GM10266 (cell line): ENCODE results near the gene MEIS1.
"Not testable (repeated sequence)": the region's sequence is repeated elsewhere in the genome, so short reads cannot be mapped to it uniquely, and the experiment has no call there.

Experiments used
- DNase-seq: peaks from one replicate; pipeline ENCODE4 v3.0.0; 2012; ENCODE audit errors: extremely low spot score
- TF ChIP-seq, protein P1 (sequence below): IDR thresholded peaks from 2 replicates; pipeline ENCODE4 v1.5.1; 2012; ENCODE audit warnings: mild to moderate bottlenecking, low read depth; ENCODE audit not compliant: control insufficient read depth, insufficient read depth; ENCODE audit errors: missing control alignments

MEIS1 gene

DNA sequence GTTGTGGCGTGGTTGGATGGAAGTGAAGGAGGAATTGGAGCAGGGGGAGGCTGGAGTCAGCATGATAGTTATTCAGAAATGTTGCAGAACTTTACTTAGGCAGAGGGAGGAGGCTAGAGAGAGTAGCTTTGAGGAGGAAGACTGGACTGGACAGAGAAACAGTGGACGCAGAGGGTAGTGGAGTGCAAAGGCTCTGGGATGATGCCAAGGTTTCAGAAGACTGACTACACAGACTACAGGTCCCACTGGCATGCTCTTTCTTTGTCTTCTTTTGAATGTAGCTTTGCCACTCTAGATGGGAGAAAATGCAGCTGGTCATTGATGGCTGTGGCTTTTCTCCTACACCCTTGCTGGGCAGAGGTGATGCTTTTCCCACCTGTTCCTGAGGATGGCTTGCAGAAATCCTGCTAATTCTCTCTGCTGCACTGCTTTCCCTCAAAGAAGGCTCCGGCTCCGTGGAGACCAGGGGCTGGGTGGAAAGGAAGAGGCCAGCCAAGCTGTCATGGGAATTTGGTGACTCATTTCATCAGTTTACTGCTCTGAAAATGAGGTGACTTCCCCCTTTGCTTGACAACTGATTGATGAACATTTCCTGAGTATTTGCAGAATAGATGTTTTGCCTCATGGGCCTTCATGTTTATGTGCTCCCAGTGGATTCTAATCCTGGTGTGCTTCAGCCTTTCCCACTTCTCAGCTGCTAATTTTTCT lies 42.4 kb downstream of the MEIS1 start:
- TF ChIP-seq, protein P1, sequence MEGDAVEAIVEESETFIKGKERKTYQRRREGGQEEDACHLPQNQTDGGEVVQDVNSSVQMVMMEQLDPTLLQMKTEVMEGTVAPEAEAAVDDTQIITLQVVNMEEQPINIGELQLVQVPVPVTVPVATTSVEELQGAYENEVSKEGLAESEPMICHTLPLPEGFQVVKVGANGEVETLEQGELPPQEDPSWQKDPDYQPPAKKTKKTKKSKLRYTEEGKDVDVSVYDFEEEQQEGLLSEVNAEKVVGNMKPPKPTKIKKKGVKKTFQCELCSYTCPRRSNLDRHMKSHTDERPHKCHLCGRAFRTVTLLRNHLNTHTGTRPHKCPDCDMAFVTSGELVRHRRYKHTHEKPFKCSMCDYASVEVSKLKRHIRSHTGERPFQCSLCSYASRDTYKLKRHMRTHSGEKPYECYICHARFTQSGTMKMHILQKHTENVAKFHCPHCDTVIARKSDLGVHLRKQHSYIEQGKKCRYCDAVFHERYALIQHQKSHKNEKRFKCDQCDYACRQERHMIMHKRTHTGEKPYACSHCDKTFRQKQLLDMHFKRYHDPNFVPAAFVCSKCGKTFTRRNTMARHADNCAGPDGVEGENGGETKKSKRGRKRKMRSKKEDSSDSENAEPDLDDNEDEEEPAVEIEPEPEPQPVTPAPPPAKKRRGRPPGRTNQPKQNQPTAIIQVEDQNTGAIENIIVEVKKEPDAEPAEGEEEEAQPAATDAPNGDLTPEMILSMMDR, result no peak

DNA sequence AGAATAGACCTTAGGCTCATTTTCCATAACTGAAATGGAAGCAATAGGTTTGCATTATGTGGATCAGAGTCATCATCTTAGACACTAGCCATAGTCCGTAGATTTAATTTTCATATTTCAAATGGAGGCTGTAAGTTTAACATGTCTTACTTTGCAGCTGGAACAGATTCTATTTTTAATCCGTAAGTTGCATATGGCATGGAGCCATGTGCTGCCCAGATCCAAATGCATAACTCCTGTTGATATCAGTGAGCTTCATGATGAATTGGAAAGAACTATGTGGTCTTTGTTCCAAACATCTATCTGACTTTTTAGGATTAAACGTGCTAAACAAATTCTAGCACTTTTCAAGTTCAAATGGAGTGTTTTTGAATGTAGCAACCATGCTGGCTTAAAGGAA lies 43.4 kb downstream of the MEIS1 start:
- TF ChIP-seq, protein P1, result no peak
- no peak for DNase-seq

More for the DNA sequence above, 42.4 kb downstream of the MEIS1 start:
- DNase-seq, result no peak

DNA sequence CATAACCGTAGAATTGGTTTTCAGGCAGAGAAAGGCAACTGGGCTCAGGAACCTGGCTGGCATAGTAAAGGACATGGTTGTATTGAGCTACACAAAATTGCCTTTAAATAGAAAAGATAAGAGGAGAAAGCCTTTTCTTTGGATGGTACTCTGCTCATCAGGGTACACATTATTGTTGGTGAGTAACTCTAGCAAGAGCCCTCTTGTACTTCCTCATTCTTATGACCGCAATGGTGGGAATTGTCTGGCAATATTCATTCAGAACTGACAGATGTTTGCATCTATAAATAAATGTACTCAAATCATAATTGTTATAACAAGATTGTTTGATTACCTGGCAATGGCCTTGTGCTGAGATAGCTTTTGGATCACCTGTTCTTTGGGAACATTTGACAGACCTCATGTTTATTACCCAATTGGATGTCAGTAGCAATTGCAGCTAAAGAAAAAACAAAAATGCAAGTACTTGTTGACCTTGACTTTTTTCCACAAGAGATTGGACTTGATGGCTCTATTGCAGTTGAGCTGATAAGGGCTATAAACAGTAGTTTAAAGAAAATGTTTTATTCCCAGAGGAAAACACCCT lies 43.9 kb downstream of the MEIS1 start:
- DNase-seq, result no peak

DNA sequence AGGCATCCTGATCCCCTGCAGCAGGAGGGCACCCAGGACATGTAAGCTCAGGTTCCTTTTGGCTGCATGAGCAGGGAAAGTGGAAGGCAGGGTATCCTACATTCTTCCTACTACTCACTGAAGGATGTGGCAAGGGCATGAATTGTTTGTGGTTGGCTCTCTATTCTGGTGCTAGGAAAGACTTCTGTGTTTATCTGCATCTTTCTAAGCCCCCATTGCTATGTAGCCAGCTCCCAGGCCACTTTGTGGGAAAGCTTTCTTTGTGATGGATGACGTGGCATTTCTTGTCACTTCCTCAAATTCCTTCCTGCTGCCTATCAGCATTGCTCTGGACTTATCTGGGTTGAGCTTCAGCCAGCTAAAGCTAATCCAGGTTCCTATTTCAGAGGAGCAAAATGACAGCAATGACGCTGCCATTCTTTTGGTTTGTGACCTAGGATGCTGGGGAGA lies 46.2 kb downstream of the MEIS1 start:
- TF ChIP-seq, protein P1, result no peak
- DNase-seq, result no peak

More for the DNA sequence above, 43.9 kb downstream of the MEIS1 start:
- TF ChIP-seq, protein P1, result no peak

DNA sequence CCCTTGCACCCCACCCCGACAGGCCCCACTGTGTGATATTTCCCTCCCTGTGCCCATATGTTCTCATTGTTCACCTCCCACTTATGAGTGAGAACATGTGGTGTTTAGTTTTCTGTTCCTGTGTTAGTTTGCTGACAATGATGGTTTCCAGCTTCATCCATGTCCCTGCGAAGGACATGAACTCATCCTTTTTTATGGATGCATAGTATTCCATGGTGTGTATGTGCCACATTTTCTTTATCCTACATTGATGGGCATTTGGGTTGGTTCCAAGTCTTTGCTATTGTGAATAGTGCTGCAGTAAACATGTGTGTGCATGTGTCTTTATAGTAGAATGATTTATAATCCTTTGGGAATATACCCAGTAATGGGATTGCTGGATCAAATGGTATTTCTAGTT lies 50.3 kb downstream of the MEIS1 start:
- DNase-seq, result not testable (repeated sequence)

DNA sequence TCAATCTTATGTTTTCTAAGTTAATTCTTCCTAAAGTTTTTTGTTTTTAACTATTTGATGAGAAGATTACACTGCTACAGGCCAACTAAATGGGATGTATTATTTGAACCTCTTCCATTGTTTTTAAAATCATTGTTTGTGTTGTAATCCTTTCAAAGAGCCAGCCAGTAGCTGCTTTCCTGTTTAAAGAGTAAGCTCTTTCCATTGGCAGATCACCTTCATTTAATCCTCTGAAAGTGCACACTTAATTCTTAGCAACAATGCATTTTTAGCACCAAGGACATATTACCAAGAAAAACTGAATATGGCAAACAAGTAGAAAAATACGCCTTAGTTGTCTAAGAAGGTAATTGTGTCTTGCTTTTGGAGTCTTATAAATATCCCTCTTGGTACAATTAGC lies 54.0 kb downstream of the MEIS1 start:
- TF ChIP-seq, protein P1, result no peak
- no peak for DNase-seq

DNA sequence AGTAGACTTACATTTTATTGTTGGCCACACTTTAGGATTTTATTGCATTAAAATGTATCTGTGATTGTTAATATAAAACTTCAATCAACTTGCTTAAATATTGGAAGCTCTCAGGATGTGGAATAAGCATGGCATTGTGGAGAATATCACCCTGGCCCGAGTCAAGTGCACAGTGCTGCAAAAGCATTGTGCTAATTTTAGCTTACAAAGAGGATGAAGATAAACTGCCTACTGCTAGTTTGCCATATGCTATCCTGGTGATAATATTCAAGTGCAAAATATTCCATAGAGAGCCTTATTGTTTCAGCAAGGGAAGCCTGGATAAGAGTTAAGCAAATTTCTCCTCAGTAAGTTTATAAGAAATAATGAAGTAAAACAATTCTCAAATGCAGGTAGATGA lies 54.5 kb downstream of the MEIS1 start:
- DNase-seq, result no peak

More for the DNA sequence above, 54.5 kb downstream of the MEIS1 start:
- TF ChIP-seq, protein P1, result no peak
